ENCODE data around the gene PHYKPL.

GRCh38 chr5:178210073-178210535 is 22.5 kb downstream of the PHYKPL start:
- TF ChIP-seq CHD7 (IDR thresholded peaks at IDR 0.05; ENCODE audit: insufficient replicate concordance, low read length): no peak
- TF ChIP-seq NANOG (IDR thresholded peaks at IDR 0.05; ENCODE audit: insufficient read depth, low read depth, low read length, poor library complexity, severe bottlenecking): no peak
- TF ChIP-seq MAFK (IDR thresholded peaks at IDR 0.05; ENCODE audit: low read depth, low read length): no peak
- peak in 1 of 2 experiments; percentile 57; a peak in 2 of 3 replicates for TF ChIP-seq POLR2A (IDR thresholded peaks at IDR 0.05; ENCODE audit: control extremely low read depth in 1 of 2, low read depth in 2 of 2, low read length in 2 of 2)
